IMR-90 (cell line): ENCODE data around the gene PTPN5.

ENCODE experiments used
- CEBPB ChIP-seq: IDR thresholded peaks from 2 replicates; pipeline ENCODE4 v1.6.1; 2012; ENCODE audit warnings: low read depth, low read length, improper control_type of control experiment
- MXI1 ChIP-seq: IDR thresholded peaks from 2 replicates; pipeline ENCODE4 v1.6.1; 2012; ENCODE audit warnings: low read depth, mild to moderate bottlenecking, low read length, moderate library complexity, borderline replicate concordance
- POLR2A ChIP-seq: IDR thresholded peaks from 2 replicates; pipeline ENCODE4 v1.6.1; 2012; ENCODE audit warnings: mild to moderate bottlenecking, low read depth, low read length
- SMC3 ChIP-seq: fragments of 150-350 bp; IDR thresholded peaks from 2 replicates; pipeline ENCODE4 v1.6.1; 2016; ENCODE audit warnings: low read depth, mild to moderate bottlenecking, antibody characterized with exemption, low read length, moderate library complexity
- TF ChIP-seq, protein P1 (sequence below): conservative IDR thresholded peaks from 2 replicates; pipeline ENCODE4 v1.5.1; 2012; ENCODE audit warnings: mild to moderate bottlenecking, low read depth, low read length, improper control_type of control experiment

DNA sequence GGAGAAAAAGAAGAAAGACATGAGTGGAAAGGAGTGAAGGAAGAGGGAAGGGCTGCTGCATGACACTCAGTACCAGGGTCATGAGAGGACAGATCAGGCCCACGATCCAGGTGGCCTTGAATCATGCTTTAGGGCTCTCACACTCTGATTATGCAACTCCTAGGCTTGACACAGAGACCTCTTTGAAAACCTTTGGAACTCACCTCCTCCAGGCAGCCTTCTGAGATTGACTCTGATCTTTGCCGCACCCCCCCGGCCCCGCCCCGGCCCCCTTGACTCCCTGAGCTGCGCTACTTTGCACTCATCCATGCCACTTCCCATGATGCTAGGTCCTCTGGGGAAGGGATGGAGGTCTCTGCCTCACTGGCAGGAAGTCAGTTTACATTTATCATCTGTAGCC is 10.7 kb downstream of the PTPN5 start:
- TF ChIP-seq, protein P1, sequence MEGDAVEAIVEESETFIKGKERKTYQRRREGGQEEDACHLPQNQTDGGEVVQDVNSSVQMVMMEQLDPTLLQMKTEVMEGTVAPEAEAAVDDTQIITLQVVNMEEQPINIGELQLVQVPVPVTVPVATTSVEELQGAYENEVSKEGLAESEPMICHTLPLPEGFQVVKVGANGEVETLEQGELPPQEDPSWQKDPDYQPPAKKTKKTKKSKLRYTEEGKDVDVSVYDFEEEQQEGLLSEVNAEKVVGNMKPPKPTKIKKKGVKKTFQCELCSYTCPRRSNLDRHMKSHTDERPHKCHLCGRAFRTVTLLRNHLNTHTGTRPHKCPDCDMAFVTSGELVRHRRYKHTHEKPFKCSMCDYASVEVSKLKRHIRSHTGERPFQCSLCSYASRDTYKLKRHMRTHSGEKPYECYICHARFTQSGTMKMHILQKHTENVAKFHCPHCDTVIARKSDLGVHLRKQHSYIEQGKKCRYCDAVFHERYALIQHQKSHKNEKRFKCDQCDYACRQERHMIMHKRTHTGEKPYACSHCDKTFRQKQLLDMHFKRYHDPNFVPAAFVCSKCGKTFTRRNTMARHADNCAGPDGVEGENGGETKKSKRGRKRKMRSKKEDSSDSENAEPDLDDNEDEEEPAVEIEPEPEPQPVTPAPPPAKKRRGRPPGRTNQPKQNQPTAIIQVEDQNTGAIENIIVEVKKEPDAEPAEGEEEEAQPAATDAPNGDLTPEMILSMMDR = no peak
- TF ChIP-seq POLR2A (no peak), SMC3 (no peak), MXI1 (no peak), CEBPB (no peak)
